SK-N-SH treated with all-trans-retinoic acid at 6 μM for 48 hours (cell line): ENCODE results near the gene SFN.

Experiments used
- ATAC-seq: fragments of 200-7000 bp; cut with Tn5 transposase; 3 replicates; pipeline ENCODE4 v1.9.1; 2020; ENCODE audit warnings: mild to moderate bottlenecking, moderate library complexity
- ARNTL ChIP-seq: fragments of 450-650 bp; formaldehyde crosslinking; IDR thresholded peaks from 2 replicates; pipeline ENCODE4 v1.5.0; 2020; ENCODE audit warnings: low read depth, mild to moderate bottlenecking, moderate library complexity, borderline replicate concordance
- ESRRG ChIP-seq: fragments of 250-450 bp; sonication (Bioruptor Pico); IDR thresholded peaks from 2 replicates; pipeline ENCODE4 v1.6.1; 2021; ENCODE audit warnings: mild to moderate bottlenecking
- ISL1 ChIP-seq: fragments of 250-450 bp; sonication (Bioruptor Pico); IDR thresholded peaks from 2 replicates; pipeline ENCODE4 v2.1.2; 2022; ENCODE audit warnings: mild to moderate bottlenecking, moderate library complexity
- OSR1 ChIP-seq: fragments of 250-450 bp; sonication (Bioruptor Pico); IDR thresholded peaks from 2 replicates; pipeline ENCODE4 v1.8.0; 2022; ENCODE audit warnings: moderate library complexity, mild to moderate bottlenecking, inconsistent platforms
- ZFP30 ChIP-seq: fragments of 450-650 bp; formaldehyde crosslinking; IDR thresholded peaks from 2 replicates; pipeline ENCODE4 v1.5.0; 2022; ENCODE audit warnings: mild to moderate bottlenecking, moderate library complexity
- ZNF8 ChIP-seq: fragments of 450-650 bp; formaldehyde crosslinking; IDR thresholded peaks from 2 replicates; pipeline ENCODE4 v1.5.0; 2020; ENCODE audit warnings: mild to moderate bottlenecking, moderate library complexity
- TF ChIP-seq, protein P1 (sequence below): fragments of 250-450 bp; sonication (Bioruptor Pico); IDR thresholded peaks from 2 replicates; pipeline ENCODE4 v1.5.0; 2020; ENCODE audit warnings: mild to moderate bottlenecking, moderate library complexity

The SFN gene

GRCh38 chr1:26913389-26913753 is 50.4 kb downstream of the SFN start:
- TF ChIP-seq ISL1 (no peak), ZFP30 (CRISPR knock-in tag) (no peak), OSR1 (CRISPR knock-in tag) (no peak), ZNF8 (no peak), ARNTL (CRISPR knock-in tag) (no peak), ESRRG (no peak)
- TF ChIP-seq, protein P1, sequence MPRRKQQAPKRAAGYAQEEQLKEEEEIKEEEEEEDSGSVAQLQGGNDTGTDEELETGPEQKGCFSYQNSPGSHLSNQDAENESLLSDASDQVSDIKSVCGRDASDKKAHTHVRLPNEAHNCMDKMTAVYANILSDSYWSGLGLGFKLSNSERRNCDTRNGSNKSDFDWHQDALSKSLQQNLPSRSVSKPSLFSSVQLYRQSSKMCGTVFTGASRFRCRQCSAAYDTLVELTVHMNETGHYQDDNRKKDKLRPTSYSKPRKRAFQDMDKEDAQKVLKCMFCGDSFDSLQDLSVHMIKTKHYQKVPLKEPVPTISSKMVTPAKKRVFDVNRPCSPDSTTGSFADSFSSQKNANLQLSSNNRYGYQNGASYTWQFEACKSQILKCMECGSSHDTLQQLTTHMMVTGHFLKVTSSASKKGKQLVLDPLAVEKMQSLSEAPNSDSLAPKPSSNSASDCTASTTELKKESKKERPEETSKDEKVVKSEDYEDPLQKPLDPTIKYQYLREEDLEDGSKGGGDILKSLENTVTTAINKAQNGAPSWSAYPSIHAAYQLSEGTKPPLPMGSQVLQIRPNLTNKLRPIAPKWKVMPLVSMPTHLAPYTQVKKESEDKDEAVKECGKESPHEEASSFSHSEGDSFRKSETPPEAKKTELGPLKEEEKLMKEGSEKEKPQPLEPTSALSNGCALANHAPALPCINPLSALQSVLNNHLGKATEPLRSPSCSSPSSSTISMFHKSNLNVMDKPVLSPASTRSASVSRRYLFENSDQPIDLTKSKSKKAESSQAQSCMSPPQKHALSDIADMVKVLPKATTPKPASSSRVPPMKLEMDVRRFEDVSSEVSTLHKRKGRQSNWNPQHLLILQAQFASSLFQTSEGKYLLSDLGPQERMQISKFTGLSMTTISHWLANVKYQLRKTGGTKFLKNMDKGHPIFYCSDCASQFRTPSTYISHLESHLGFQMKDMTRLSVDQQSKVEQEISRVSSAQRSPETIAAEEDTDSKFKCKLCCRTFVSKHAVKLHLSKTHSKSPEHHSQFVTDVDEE (CRISPR knock-in tag), result no peak
- no peak for ATAC-seq
